Smooth muscle cell (in vitro differentiated cells): ENCODE data around the gene SLC4A1. TPM values are rescaled to one million over a fixed set of nuclear protein-coding genes. Genes with fewer than 3 reads are reported as not detected.

ENCODE experiments used
- DNase-seq: peaks from one replicate; lab custom pipeline; 2025; ENCODE audit not compliant: unreplicated experiment; lab: John Stamatoyannopoulos, UW
- H2AFZ ChIP-seq: fragments of 200-600 bp; sonication (generic); 2 replicates; pipeline ENCODE4 v1.6.0; 2016; ENCODE audit warnings: antibody characterized with exemption, low read depth, mild to moderate bottlenecking
- H3F3A ChIP-seq: fragments of 200-600 bp; sonication (generic); 2 replicates; pipeline ENCODE4 v1.6.0; 2017; ENCODE audit warnings: antibody characterized with exemption, low read depth
- H3K27ac ChIP-seq: fragments of 200-600 bp; sonication (generic); 2 replicates; pipeline ENCODE4 v1.5.1; 2016; ENCODE audit warnings: low read depth, mild to moderate bottlenecking
- H3K27me3 ChIP-seq: fragments of 200-600 bp; sonication (generic); 2 replicates; pipeline ENCODE4 v1.6.1; 2016; ENCODE audit warnings: low read depth, mild to moderate bottlenecking
- H3K36me3 ChIP-seq: fragments of 200-600 bp; sonication (generic); 2 replicates; pipeline ENCODE4 v1.5.1; 2016; ENCODE audit warnings: low read depth
- H3K4me1 ChIP-seq: fragments of 200-600 bp; sonication (generic); 2 replicates; pipeline ENCODE4 v1.5.1; 2016; ENCODE audit warnings: low read depth
- H3K4me2 ChIP-seq: fragments of 200-600 bp; sonication (generic); 2 replicates; pipeline ENCODE4 v1.6.0; 2016; ENCODE audit warnings: mild to moderate bottlenecking
- H3K4me3 ChIP-seq: fragments of 200-600 bp; sonication (generic); 2 replicates; pipeline ENCODE4 v1.5.1; 2016; ENCODE audit warnings: mild to moderate bottlenecking
- H3K79me2 ChIP-seq: fragments of 200-600 bp; sonication (generic); 2 replicates; pipeline ENCODE4 v1.6.0; 2016; ENCODE audit warnings: low read depth, mild to moderate bottlenecking
- H3K9ac ChIP-seq: fragments of 200-600 bp; sonication (generic); 2 replicates; pipeline ENCODE4 v1.6.0; 2016; ENCODE audit warnings: low read depth
- H3K9me3 ChIP-seq: fragments of 200-600 bp; sonication (generic); replicated peaks from 2 replicates; pipeline ENCODE4 v1.5.1; 2016; ENCODE audit warnings: low read depth
- H4K20me1 ChIP-seq: fragments of 200-600 bp; sonication (generic); 2 replicates; pipeline ENCODE4 v1.6.0; 2016; ENCODE audit warnings: low read depth
- WGBS: methylation state at CpG from one replicate; pipeline ENCODE4 v1.1.7; 2016; ENCODE audit warnings: low lambda C conversion rate; 5-methylcytosine and 5-hydroxymethylcytosine counted together
- polyA plus RNA-seq: library from polyadenylated mRNA; unstranded; fragments of >200 nt; fragmentation: Nextera tagmentation; extraction: Ambion mirVana; gene quantifications from 2 replicates; pipeline ENCODE4 v1.2.1, GENCODE V29; 2016
- total RNA-seq: library from RNA; depleted of rRNA; stranded (reverse); fragments of >200 nt; gene quantifications from 2 replicates; pipeline ENCODE4 v1.2.3, GENCODE V29; 2014
- TF ChIP-seq, protein P1 (sequence below): fragments of 200-600 bp; sonication (generic); IDR thresholded peaks from 2 replicates; pipeline ENCODE4 v1.5.1; 2017; ENCODE audit warnings: borderline replicate concordance, mild to moderate bottlenecking, antibody characterized with exemption; ENCODE audit not compliant: insufficient read depth, poor library complexity, severe bottlenecking

Gene SLC4A1
- total and polyA plus RNA-seq, 2 experiments from 2014 or later: not detected

GRCh38 chr17:44203731-44204440, 64.0 kb downstream of the SLC4A1 start:
- H3K9ac ChIP-seq: no peak overlapping the region
- H2AFZ ChIP-seq: no peak overlapping the region
- no peak for DNase-seq
- H3K79me2 ChIP-seq: peaks cover 3% of the 10 kb centered on the region
- H3K27me3 ChIP-seq: no peaks in the 10 kb centered on the region
- peaks cover 17% of the 10 kb centered on the region for H3F3A ChIP-seq
- TF ChIP-seq, protein P1, sequence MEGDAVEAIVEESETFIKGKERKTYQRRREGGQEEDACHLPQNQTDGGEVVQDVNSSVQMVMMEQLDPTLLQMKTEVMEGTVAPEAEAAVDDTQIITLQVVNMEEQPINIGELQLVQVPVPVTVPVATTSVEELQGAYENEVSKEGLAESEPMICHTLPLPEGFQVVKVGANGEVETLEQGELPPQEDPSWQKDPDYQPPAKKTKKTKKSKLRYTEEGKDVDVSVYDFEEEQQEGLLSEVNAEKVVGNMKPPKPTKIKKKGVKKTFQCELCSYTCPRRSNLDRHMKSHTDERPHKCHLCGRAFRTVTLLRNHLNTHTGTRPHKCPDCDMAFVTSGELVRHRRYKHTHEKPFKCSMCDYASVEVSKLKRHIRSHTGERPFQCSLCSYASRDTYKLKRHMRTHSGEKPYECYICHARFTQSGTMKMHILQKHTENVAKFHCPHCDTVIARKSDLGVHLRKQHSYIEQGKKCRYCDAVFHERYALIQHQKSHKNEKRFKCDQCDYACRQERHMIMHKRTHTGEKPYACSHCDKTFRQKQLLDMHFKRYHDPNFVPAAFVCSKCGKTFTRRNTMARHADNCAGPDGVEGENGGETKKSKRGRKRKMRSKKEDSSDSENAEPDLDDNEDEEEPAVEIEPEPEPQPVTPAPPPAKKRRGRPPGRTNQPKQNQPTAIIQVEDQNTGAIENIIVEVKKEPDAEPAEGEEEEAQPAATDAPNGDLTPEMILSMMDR: peak; percentile 70
- 62% methylated on average over 9 of the region's 9 CpGs for WGBS
- peaks cover 5% of the 10 kb centered on the region for H3K4me1 ChIP-seq
- no peaks in the 10 kb centered on the region for H3K9me3 ChIP-seq
- no peak overlapping the region for H3K4me2 ChIP-seq
- no peak overlapping the region for H3K4me3 ChIP-seq
- H3K36me3 ChIP-seq: peaks cover 5% of the 10 kb centered on the region
- H4K20me1 ChIP-seq: peaks cover 8% of the 10 kb centered on the region
- no peak overlapping the region for H3K27ac ChIP-seq

- no peaks in the 10 kb centered on the region for H4K20me1 ChIP-seq
- TF ChIP-seq, protein P1: no peak
- no peaks in the 10 kb centered on the region for H3K36me3 ChIP-seq
- no peak overlapping the region for H2AFZ ChIP-seq
- DNase-seq: no peak
- H3K27ac ChIP-seq: no peak overlapping the region
- no peak overlapping the region for H3K4me2 ChIP-seq
- no peaks in the 10 kb centered on the region for H3K9me3 ChIP-seq
- WGBS: 96% methylated on average over 4 of the region's 4 CpGs
- H3F3A ChIP-seq: peaks cover 12% of the 10 kb centered on the region
- peaks cover 14% of the 10 kb centered on the region for H3K79me2 ChIP-seq
- H3K4me1 ChIP-seq: peaks cover 10% of the 10 kb centered on the region
- H3K27me3 ChIP-seq: no peaks in the 10 kb centered on the region
- no peak overlapping the region for H3K9ac ChIP-seq
- no peak overlapping the region for H3K4me3 ChIP-seq
Observed at GRCh38 chr17:44202756-44203155, 65.2 kb downstream of the SLC4A1 start.

DNA sequence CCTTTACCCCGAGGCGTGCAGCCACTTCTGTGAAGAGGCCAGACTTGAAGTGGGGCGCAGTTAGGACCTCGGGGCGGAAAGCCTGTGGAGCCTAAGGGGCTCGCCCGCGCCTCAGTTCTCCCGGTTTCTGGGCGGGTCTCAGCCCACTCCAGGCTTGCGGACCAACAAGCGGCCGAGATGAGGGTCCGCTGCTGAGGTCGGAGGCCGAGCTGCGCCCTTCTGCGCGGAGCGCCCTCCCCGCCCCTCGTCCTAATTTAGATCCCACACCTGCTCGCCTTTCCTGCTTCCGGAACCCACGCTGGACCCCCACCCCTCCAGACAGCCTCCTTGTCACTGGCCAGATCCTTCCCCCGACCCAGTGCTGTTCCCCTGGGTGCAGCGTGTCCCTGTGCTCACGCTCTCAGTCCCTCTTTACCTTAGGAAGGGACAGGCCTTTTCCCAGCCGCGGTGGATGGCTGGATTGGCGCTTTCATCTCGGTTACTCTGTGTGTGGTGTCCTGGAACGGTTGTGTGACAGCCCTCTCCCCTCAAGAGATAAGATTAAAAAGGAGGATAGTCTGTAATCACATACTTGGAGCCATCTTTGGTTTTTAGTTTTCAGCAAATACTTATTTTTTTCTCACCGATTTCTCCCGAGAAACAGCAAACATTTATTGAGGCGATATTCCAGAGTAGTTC, 67.3 kb downstream of the SLC4A1 start:
- Histone ChIP-seq H4K20me1 (no peaks in the 10 kb centered on the region), H3K27ac (peak overlapping the region; percentile 94), H3K9ac (peak overlapping the region; percentile 87), H3K79me2 (peaks cover 29% of the 10 kb centered on the region), H3K9me3 (no peaks in the 10 kb centered on the region), H3K27me3 (no peaks in the 10 kb centered on the region), H2AFZ (peak overlapping the region; percentile 84), H3K4me2 (peak overlapping the region; percentile 93), H3K4me3 (peak overlapping the region; percentile 99), H3F3A (peaks cover 6% of the 10 kb centered on the region), H3K36me3 (no peaks in the 10 kb centered on the region), H3K4me1 (peaks cover 10% of the 10 kb centered on the region)
- DNase-seq: no peak
- WGBS: 9% methylated on average over 33 of the region's 36 CpGs
- TF ChIP-seq, protein P1: no peak
